Activated T-cell treated with anti-CD3 and anti-CD28 coated beads for 24 hours (primary cell): ENCODE data around the gene CCDC107.
A peak's percentile ranks its signal among the peaks of the same experiment; 100 is the strongest.

Source experiments
- DNase-seq: peaks from one replicate; pipeline ENCODE4 v3.0.0-alpha.2; 2020; ENCODE audit warnings: low read depth

CCDC107 gene

DNA sequence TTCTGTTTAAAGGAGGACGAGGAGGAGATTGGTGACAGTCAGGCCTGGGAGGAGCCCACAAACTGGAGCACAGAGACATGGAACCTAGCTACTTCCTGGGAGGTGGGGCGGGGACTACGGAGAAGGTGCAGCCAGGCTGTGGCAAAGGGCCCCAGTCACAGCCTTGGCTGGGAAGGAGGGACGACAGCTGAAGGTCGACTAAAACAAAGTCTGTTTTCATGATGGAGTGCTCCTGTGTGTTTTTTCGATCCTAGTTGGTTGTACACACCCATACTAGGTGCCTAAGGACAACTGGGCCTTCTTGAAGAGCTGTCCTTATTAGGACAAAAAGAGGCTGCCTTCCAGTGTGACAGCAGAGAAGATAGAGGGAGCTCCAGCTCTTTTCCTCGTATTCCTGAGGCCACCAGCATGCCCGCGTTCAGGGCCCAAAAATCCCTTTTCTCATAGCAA lies 2.9 kb downstream of the CCDC107 start:
- no peak for DNase-seq

DNA sequence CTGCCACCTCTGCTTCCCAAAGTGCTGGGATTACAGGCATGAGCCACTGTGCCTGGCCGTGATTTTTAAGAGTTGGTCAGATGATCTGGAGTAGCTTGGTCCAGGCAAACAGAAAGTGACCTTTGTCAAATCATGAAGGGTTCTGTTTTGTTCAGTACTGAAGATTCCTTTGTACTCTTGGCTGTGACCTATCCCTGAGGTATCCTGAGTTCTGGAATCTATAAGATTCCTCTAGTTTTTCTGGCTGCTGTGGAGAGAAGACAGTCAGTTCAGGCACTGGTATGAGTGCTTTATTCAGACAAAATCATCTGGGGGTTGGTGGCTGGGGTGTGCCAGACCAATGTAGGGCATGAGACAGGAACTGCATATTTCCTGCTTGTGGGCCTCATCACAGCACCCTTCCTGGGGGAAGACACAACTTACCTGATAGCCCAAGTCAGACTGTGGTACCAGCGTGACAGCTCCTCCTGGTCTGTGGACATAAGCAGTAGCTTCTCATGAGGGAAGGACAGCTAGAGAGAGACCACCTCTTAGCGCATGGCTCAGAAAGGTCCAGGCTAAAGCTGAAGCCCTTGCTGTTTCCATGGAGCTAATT lies 3.8 kb downstream of the CCDC107 start:
- DNase-seq = no peak

DNA sequence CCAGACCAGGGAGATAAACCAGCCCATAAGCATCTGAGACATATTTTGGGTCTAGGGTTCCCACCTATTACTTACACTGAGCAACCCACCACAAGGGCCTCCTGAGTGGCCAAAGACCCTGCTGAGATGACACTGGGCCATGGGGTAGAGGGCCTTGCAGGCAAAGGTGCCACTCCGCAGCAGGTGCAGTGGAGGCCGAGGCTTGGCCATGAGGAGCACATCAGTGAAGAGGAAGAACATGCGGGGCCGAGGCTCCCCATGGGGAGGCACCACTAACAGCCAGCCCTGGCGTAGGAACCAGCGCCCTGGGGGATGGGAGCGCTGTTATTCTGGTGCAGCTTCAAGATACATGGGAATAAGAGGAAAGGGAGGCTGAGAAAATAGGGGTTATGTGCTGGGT lies 4.3 kb downstream of the CCDC107 start:
- no peak for DNase-seq

- DNase-seq = peak; percentile 59
Measured at GRCh38 chr9:35664531-35665470, 6.7 kb downstream of the CCDC107 start, which contains the start of gene ARHGEF39. TSS of gene ARHGEF39 (minus strand) at chr9:35665195. CDS start at chr9:35665169, 26 bp downstream.

- no peak for DNase-seq
Measured at GRCh38 chr9:35665471-35665818, 7.4 kb downstream of the CCDC107 start.

DNA sequence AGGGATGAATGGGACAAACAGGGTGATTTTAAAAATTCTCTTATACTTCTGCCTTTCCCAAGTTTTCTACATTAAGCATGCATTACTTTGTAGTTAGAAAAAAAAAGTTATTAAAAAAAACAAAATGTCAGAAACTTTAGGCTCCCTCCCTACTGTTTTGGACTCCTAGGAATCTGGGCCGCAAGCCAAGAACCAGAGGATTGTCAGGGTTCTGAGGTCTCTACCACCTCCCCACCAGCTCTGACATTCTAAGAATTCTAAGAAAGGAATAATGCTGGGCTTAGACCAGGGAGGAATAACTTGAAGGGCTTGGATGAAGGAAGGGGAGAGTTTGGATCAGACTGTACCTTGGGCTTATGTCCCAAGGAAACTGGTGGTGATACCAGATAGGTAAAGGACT lies 8.0 kb downstream of the CCDC107 start:
- no peak for DNase-seq

DNA sequence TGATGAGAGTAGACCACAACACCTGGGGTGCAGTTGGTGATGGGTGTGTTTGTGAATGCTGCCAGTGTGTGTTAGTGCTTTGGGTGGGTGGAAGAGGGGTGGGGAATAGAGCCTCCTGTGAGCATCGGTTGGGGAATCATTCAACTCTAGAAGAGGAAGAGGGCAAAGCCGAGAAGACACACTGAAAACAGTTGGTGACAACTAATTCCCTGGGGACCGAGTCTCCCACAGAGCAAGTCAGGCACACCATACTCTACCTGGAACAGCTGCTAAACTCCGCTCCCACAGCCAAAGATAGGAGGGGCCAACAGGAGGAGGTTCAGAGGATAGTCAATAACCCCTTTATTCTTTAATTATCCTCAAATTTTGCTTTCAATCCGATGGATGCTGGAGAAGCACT lies 8.5 kb downstream of the CCDC107 start:
- no peak for DNase-seq

- no peak for DNase-seq
Measured at GRCh38 chr9:35667939-35668338, 9.8 kb downstream of the CCDC107 start.

- no peak for DNase-seq
Measured at GRCh38 chr9:35669331-35670145, 11.4 kb downstream of the CCDC107 start.

- no peak for DNase-seq
Measured at GRCh38 chr9:35673132-35674024, 15.3 kb downstream of the CCDC107 start, which contains the start of gene CA9. TSS of gene CA9 (plus strand) at chr9:35673928. CDS start at chr9:35673960, 32 bp downstream.

DNA sequence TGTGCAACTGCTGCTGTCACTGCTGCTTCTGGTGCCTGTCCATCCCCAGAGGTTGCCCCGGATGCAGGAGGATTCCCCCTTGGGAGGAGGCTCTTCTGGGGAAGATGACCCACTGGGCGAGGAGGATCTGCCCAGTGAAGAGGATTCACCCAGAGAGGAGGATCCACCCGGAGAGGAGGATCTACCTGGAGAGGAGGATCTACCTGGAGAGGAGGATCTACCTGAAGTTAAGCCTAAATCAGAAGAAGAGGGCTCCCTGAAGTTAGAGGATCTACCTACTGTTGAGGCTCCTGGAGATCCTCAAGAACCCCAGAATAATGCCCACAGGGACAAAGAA lies 15.9 kb downstream of the CCDC107 start:
- DNase-seq = no peak

DNA sequence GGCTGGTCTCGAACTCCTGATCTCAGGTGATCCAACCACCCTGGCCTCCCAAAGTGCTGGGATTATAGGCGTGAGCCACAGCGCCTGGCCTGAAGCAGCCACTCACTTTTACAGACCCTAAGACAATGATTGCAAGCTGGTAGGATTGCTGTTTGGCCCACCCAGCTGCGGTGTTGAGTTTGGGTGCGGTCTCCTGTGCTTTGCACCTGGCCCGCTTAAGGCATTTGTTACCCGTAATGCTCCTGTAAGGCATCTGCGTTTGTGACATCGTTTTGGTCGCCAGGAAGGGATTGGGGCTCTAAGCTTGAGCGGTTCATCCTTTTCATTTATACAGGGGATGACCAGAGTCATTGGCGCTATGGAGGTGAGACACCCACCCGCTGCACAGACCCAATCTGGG lies 17.1 kb downstream of the CCDC107 start:
- DNase-seq = no peak

DNA sequence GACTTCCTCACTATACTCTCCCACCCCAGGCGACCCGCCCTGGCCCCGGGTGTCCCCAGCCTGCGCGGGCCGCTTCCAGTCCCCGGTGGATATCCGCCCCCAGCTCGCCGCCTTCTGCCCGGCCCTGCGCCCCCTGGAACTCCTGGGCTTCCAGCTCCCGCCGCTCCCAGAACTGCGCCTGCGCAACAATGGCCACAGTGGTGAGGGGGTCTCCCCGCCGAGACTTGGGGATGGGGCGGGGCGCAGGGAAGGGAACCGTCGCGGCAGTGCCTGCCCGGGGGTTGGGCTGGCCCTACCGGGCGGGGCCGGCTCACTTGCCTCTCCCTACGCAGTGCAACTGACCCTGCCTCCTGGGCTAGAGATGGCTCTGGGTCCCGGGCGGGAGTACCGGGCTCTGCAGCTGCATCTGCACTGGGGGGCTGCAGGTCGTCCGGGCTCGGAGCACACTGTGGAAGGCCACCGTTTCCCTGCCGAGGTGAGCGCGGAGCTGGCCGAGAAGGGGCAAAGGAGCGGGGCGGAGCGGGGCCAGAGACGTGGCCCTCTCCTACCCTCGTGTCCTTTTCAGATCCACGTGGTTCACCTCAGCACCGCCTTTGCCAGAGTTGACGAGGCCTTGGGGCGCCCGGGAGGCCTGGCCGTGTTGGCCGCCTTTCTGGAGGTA lies 17.8 kb downstream of the CCDC107 start:
- no peak for DNase-seq

DNA sequence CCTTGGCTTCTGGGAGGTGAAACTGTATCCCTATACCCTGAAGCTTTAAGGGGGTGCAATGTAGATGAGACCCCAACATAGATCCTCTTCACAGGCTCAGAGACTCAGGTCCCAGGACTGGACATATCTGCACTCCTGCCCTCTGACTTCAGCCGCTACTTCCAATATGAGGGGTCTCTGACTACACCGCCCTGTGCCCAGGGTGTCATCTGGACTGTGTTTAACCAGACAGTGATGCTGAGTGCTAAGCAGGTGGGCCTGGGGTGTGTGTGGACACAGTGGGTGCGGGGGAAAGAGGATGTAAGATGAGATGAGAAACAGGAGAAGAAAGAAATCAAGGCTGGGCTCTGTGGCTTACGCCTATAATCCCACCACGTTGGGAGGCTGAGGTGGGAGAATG lies 21.0 kb downstream of the CCDC107 start:
- no peak for DNase-seq

DNA sequence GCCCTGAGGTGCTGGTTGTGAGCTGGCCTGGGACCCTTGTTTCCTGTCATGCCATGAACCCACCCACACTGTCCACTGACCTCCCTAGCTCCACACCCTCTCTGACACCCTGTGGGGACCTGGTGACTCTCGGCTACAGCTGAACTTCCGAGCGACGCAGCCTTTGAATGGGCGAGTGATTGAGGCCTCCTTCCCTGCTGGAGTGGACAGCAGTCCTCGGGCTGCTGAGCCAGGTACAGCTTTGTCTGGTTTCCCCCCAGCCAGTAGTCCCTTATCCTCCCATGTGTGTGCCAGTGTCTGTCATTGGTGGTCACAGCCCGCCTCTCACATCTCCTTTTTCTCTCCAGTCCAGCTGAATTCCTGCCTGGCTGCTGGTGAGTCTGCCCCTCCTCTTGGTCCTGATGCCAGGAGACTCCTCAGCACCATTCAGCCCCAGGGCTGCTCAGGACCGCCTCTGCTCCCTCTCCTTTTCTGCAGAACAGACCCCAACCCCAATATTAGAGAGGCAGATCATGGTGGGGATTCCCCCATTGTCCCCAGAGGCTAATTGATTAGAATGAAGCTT lies 21.8 kb downstream of the CCDC107 start:
- no peak for DNase-seq

DNA sequence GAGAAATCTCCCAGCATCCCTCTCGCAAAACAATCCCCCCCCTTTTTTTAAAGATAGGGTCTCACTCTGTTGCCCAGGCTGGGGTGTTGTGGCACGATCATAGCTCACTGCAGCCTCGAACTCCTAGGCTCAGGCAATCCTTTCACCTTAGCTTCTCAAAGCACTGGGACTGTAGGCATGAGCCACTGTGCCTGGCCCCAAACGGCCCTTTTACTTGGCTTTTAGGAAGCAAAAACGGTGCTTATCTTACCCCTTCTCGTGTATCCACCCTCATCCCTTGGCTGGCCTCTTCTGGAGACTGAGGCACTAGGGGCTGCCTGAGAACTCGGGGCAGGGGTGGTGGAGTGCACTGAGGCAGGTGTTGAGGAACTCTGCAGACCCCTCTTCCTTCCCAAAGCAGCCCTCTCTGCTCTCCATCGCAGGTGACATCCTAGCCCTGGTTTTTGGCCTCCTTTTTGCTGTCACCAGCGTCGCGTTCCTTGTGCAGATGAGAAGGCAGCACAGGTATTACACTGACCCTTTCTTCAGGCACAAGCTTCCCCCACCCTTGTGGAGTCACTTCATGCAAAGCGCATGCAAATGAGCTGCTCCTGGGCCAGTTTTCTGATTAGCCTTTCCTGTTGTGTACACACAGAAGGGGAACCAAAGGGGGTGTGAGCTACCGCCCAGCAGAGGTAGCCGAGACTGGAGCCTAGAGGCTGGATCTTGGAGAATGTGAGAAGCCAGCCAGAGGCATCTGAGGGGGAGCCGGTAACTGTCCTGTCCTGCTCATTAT lies 22.4 kb downstream of the CCDC107 start:
- no peak for DNase-seq

DNA sequence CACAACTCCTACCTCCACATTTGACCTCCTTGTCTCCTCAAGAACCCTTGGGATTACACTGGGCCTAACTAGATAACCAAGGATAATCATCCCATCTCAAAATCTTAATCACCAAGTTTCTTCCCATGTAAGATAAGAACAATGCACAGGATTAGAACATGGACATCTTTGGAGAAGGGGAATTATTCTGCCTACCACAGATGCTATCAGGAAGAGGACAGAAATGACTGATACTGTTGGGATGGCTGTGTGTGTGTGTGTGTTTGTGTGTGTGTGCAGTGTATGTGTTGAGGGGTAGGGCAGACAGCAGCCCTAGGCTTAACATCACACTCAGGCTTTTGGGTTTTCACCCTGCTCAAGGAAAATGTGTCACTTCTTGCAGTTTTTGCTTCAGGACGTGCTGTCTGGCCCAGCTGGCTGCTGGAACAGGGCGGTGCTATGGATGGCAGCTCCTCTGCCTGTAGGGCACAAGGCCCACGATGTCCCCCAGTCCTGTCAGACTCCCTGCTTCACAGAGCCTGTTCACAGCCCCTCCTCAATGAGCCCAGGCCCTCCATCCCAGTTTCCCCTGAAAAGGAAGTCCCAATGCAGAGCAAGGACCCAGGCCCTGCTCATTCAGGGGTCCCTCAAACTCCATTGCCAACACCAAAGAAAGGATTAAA lies 23.4 kb downstream of the CCDC107 start:
- no peak for DNase-seq

GRCh38 chr9:35682051-35682450 lies 24.0 kb downstream of the CCDC107 start:
- no peak for DNase-seq
